Heart left ventricle (tissue), 16 donors: Measurements from ENCODE around the gene DAPK2. TPM values are rescaled to one million over a fixed set of nuclear protein-coding genes. Genes with fewer than 3 reads are reported as not detected.

Source experiments
- ATAC-seq, 4 donors: fragments of 200-7000 bp; cut with Tn5 transposase; one replicate each; pipeline ENCODE4 v1.9.1; 2020 to 2022; ENCODE audit warnings: moderate library complexity in 4 of 4, mild to moderate bottlenecking in 3 of 4, moderate number of reproducible peaks in 1 of 4
- DNase-seq, 5 donors: peaks; one replicate each; pipeline ENCODE4 v3.0.0-alpha.2; 2020
- H3K27ac ChIP-seq, 12 donors: fragments of 200-600 bp; sonication (generic) in 4 of 12; one replicate each; pipeline versions ENCODE4 v1.5.0 to v1.8.0; 2016 to 2022; ENCODE audit warnings: mild to moderate bottlenecking in 2 of 12
- H3K27me3 ChIP-seq, 9 donors: fragments of 200-600 bp; sonication (generic) in 2 of 9; one replicate each; pipeline versions ENCODE4 v1.5.1 to v1.8.0; 2016 to 2022; ENCODE audit warnings: mild to moderate bottlenecking in 3 of 9
- H3K36me3 ChIP-seq, 9 donors: fragments of 200-600 bp; sonication (generic) in 2 of 9; one replicate each; pipeline versions ENCODE4 v1.5.0 to v1.8.0; 2018 to 2022; ENCODE audit warnings: mild to moderate bottlenecking in 2 of 9
- H3K4me1 ChIP-seq, 12 donors: fragments of 200-600 bp; sonication (generic) in 4 of 12; one replicate each; pipeline versions ENCODE4 v1.5.0 to v1.8.0; 2016 to 2022; ENCODE audit warnings: mild to moderate bottlenecking in 3 of 12
- H3K4me3 ChIP-seq, 12 donors: fragments of 200-600 bp; sonication (generic) in 4 of 12; one replicate each; pipeline versions ENCODE4 v1.5.0 to v1.8.0; 2017 to 2022; ENCODE audit warnings: mild to moderate bottlenecking in 9 of 12, moderate library complexity in 4 of 12
- H3K9me3 ChIP-seq, 12 donors: fragments of 200-600 bp; sonication (generic) in 4 of 12; one replicate each; pipeline versions ENCODE4 v1.5.0 to v1.8.0; 2016 to 2022; ENCODE audit warnings: mild to moderate bottlenecking in 1 of 12
- POLR2A ChIP-seq, 2 donors: fragments of 450-650 bp; IDR thresholded peaks; one replicate each; pipeline ENCODE4 v1.6.1; 2017; ENCODE audit warnings: antibody characterized with exemption in 2 of 2, mild to moderate bottlenecking in 2 of 2, moderate library complexity in 2 of 2
- WGBS, 4 donors: extraction: QIAGEN DNeasy Blood & Tissue Kit in 2 of 4; methylation state at CpG; one replicate each; pipeline versions ENCODE4 v1.1.5 to v1.1.7; 2013 to 2018; 5-methylcytosine and 5-hydroxymethylcytosine counted together
- intact Hi-C, 10 donors: fragments of 100-400 bp; cut with DNase I; formaldehyde crosslinking; loops; one replicate each; pipeline versions ENCODE4 v1.11.1 to v1.14.2; 2022
- polyA plus RNA-seq, 2 donors: library from polyadenylated mRNA; stranded (reverse); fragments of 200-250 nt; gene quantifications; one replicate each; pipeline ENCODE4 v1.2.3, GENCODE V29; 2013
- total RNA-seq, 9 donors: library from RNA; depleted of rRNA in 2 of 9; stranded (reverse); fragments of >200 nt in 2 of 9; fragmentation: NEBNext Ultra II Directional in 3 of 9; extraction: Animal tissue kit (Norgen Biotek cat#: 25700) in 3 of 9; gene quantifications; one replicate each; pipeline versions ENCODE4 v1.1.0 to v1.2.4, GENCODE V29; 2016 to 2023
- TF ChIP-seq, protein P1 (sequence below), 12 donors: fragments of 200-600 bp; sonication (generic) in 4 of 12; IDR thresholded peaks; one replicate each; pipeline versions ENCODE4 v1.5.0 to v1.8.0; 2018 to 2022; ENCODE audit warnings: antibody characterized with exemption in 12 of 12, mild to moderate bottlenecking in 5 of 12
- donor health status: ischemic (EF 13 %, LVEDD 7.1; RV severe dilation, severe dysfunction).
- donor health status: healthy with polysubstance abuse.
- donor health status: DM: no; HTN: yes; CAD: no.
- donor health status: DM: no; HTN: no; CAD: no.
- donor health status: ischemic (EF 25% LVEDD 6.9; RV normal size, moderate dysfunction).
- donor health status: ischemic (EF 25% LVEDD 5.7; RV mildly dilated, moderate dysfunction).
- donor health status: healthy.
- donor health status: DM: yes; HTN: yes; CAD: no.
- donor health status: ischemic (EF 35%, LVEDD 5.7; RV mildly dilated, moderate dysfunction).
- donor health status: nonischemic (EF 11% LVEDD 7.7; RV severe dilation, severe dysfunction).
- donor health status: DM: yes; HTN: yes; CAD: no.
- donor health status: PGD.
- donor health status: ischemic (EF 29% LVEDD 5.4; RV normal size, mild dysfunction).
- donor health status: nonischemic (EF 23%, LVEDD 6.1; RV moderate dilation, normal function).

The DAPK2 gene
- total and polyA plus RNA-seq, 11 donors = 20.4 to 56.2 (median 26.4) TPM

DNA sequence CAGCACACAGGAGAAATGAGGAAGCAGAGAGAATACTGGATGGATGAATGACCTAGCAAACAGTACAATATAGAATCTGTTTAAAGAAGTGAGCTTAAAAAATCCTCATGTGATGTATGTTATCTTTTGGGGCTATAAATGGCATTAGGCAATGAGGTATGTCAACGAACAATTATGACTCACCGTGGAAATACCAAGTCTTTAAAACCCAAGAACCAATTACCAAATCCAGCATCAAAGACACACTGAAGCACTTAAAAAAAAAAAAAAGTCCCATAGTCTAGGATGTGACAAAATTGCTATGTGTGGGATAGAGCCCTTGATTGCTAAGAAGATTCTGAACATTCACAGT is 176.3 kb downstream of the DAPK2 start:
- DNase-seq (no peak), ATAC-seq (no peak)
- H3K27me3 ChIP-seq = no peaks in the 10 kb centered on the region
- H3K36me3 ChIP-seq = no peaks in the 10 kb centered on the region
- TF ChIP-seq, protein P1, sequence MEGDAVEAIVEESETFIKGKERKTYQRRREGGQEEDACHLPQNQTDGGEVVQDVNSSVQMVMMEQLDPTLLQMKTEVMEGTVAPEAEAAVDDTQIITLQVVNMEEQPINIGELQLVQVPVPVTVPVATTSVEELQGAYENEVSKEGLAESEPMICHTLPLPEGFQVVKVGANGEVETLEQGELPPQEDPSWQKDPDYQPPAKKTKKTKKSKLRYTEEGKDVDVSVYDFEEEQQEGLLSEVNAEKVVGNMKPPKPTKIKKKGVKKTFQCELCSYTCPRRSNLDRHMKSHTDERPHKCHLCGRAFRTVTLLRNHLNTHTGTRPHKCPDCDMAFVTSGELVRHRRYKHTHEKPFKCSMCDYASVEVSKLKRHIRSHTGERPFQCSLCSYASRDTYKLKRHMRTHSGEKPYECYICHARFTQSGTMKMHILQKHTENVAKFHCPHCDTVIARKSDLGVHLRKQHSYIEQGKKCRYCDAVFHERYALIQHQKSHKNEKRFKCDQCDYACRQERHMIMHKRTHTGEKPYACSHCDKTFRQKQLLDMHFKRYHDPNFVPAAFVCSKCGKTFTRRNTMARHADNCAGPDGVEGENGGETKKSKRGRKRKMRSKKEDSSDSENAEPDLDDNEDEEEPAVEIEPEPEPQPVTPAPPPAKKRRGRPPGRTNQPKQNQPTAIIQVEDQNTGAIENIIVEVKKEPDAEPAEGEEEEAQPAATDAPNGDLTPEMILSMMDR (IDR thresholded peaks at IDR 0.05) = no peak
- TF ChIP-seq POLR2A (IDR thresholded peaks at IDR 0.05) = no peak
- WGBS, 4 donors = 46 to 56% (median 52%) methylated on average over 2 of the region's 2 CpGs
- H3K9me3 ChIP-seq = no peaks in the 10 kb centered on the region
- H3K4me3 ChIP-seq = no peak overlapping the region
- no peak overlapping the region for H3K27ac ChIP-seq
- intact Hi-C loops = no loop called here
- peaks cover 0 to 4% (median 0%) of the 10 kb centered on the region in 12 donors for H3K4me1 ChIP-seq

DNA sequence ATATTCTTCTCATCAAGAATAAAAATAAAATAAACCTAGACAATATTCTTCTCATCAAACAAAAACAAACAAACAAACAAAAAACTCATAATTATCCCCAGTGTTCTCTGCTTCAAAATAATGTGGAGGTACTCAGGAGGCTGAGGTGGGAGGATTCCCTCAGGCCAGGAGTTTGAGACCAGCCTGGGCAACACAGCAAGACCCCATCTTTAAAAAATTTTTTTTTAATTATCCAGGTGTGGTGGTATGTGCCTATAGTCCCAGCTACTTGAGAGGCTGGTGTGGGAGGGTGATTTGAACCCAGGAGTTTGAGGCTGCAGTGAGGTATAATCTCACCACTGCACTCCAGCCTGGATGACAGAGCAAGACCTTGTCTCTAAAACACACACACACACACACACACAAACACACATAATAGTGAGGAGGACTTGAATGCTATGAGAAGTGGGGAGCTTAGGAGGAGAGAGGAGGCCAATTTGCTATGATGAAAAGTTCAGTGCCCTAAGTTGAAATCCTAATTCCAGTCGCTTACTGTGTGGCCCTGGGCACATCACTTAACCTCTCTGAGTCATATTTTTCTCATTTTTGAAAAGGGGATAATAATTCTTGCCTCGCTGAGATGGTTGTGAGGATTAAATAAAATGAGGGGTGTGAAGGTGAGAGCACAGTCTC is 176.8 kb downstream of the DAPK2 start:
- DNase-seq (no peak), ATAC-seq (no peak)
- Histone ChIP-seq H3K4me3 (no peak overlapping the region), H3K27me3 (no peaks in the 10 kb centered on the region), H3K27ac (no peak overlapping the region), H3K9me3 (no peaks in the 10 kb centered on the region), H3K4me1 (peaks cover 0 to 4% (median 0%) of the 10 kb centered on the region in 12 donors), H3K36me3 (no peaks in the 10 kb centered on the region)
- TF ChIP-seq, protein P1 (IDR thresholded peaks at IDR 0.05) = no peak
- WGBS, 4 donors = 80 to 86% (median 80%) methylated on average over 2 of the region's 2 CpGs
- intact Hi-C loops = no loop called here

DNA sequence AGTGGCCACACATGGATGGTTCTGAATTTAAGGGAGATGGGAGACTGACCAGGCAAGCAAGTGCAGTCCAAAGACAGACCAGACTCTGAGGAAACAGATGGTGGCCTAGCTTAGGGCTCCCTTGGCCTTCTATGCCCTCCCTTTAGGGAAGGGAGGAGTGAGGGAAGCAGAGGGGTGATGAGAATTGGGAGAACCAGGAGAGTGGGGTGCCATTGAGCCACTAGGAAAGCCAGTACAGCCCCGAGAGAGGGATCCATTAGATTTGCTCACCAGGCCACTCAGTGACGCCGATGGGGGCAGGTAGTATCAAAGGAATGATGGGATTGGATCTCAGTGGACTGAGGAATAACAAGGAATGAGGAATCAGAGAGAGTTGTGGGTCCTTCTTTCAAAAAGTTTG is 182.1 kb downstream of the DAPK2 start:
- no peak for ATAC-seq

DNA sequence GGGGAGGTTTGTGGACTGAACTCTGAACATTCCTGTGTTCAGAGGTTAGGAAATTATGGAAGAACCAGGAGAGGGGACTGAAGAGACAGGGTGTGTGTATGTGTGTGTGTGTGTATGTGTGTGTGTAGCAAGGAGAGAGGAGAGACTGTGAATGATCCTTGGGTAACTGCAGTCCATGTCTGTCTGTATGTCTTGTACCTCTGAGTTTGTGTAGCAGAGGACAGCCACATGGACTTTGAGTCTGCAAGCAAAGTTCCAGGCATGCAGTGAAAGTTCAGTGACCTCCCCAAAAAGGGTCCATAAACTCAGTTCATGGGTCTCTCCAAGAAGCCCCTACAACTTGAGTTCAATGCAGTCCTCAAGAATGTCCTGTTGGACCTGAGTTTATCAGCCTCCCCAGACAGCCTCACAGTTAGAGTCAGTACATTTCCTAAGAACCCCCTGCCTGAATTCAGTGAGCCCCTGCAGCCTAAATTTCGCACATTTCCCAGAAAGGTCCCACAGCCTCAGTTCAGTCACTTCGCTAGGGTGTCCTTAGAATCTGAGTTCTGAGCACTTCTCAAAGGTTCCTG is 184.3 kb downstream of the DAPK2 start:
- intact Hi-C loops = no loop called here
- Histone ChIP-seq H3K27me3 (no peaks in the 10 kb centered on the region), H3K9me3 (no peaks in the 10 kb centered on the region), H3K27ac (no peak overlapping the region), H3K4me1 (peaks cover 0 to 36% (median 24%) of the 10 kb centered on the region in 12 donors), H3K4me3 (no peak overlapping the region), H3K36me3 (no peaks in the 10 kb centered on the region)
- 96 to 100% (median 98%) methylated on average over 2 of the region's 2 CpGs for WGBS, 4 donors
- TF ChIP-seq, protein P1 (IDR thresholded peaks at IDR 0.05) = no peak
- TF ChIP-seq POLR2A (IDR thresholded peaks at IDR 0.05) = no peak
- DNase-seq = no peak
- no peak for ATAC-seq

More for the DNA sequence above, 182.1 kb downstream of the DAPK2 start:
- H3K4me3 ChIP-seq = no peak overlapping the region
- no peaks in the 10 kb centered on the region for H3K36me3 ChIP-seq
- no peaks in the 10 kb centered on the region for H3K27me3 ChIP-seq
- intact Hi-C loops = no loop called here
- WGBS, 4 donors = 38 to 81% (median 65%) methylated on average over 3 of the region's 3 CpGs
- H3K27ac ChIP-seq = no peak overlapping the region
- no peak for DNase-seq
- peaks cover 0 to 14% (median 4%) of the 10 kb centered on the region in 12 donors for H3K4me1 ChIP-seq
- TF ChIP-seq POLR2A (IDR thresholded peaks at IDR 0.05) = no peak
- TF ChIP-seq, protein P1 (IDR thresholded peaks at IDR 0.05) = no peak
- H3K9me3 ChIP-seq = no peaks in the 10 kb centered on the region
